ENCODE measurements around the gene GJA3. TPM values are rescaled to one million over a fixed set of nuclear protein-coding genes. Genes with fewer than 3 reads are reported as not detected.

Gene GJA3
- total and polyA plus RNA-seq, 4 donors = 0.02 to 0.31 (median 0.03) TPM; not detected in 1

DNA sequence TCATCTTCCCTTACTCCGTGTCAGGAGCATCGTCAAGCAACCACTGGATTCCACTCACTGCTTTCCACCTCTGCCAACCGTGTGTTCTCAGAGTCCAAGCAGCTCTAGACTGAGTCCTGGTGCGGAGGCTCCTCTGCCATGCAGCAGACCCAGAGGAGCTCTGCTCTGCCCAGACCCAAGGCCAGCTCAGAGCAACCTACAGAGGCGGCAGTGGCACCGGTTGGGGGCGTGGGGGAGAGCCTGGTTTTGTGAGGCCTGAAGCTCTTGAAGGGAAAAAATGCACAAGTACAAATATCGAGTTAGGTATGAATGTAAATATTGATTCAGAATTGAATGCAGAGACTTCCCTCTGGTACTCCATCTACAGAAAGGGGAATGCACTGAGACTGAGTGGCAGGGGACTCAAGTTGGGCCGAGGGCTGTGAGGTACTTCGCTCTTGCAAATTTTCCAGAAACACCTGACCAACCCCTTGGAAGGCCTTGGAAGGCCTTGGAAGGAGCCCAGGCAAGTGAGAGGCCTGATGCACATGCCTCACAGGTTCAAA is 46.7 kb downstream of the GJA3 start:
- WGBS, 2 donors = 69 to 78% methylated on average over 10 of the region's 10 CpGs
- Histone ChIP-seq H3K4me1 (ENCODE audit: control insufficient read depth in 5 of 5, insufficient read depth in 5 of 5, low read length in 5 of 5) (peaks cover 0 to 6% (median 3%) of the 10 kb centered on the region in 5 donors), H3K27ac (ENCODE audit: low read depth in 1 of 2, low read length in 1 of 2) (no peak overlapping the region), H3K36me3 (ENCODE audit: control insufficient read depth in 4 of 4, insufficient read depth in 4 of 4, low read length in 4 of 4) (no peaks in the 10 kb centered on the region), H3K9me3 (ENCODE audit: control insufficient read depth in 4 of 4, insufficient read depth in 3 of 4, low read length in 3 of 4) (peaks cover 0 to 2% (median 0%) of the 10 kb centered on the region in 4 donors), H3K9ac (ENCODE audit: insufficient read depth in 1 of 2, low read length in 2 of 2) (no peak overlapping the region), H3K4me3 (no peak overlapping the region), H3K27me3 (ENCODE audit: control insufficient read depth in 3 of 3, insufficient read depth in 3 of 3, low read length in 2 of 3) (no peaks in the 10 kb centered on the region)
- DNase-seq (peak; percentile 57 to 81 (median 60)), ATAC-seq (ENCODE audit: insufficient read depth, low FRiP score) (no peak)
- TF ChIP-seq, protein P1, sequence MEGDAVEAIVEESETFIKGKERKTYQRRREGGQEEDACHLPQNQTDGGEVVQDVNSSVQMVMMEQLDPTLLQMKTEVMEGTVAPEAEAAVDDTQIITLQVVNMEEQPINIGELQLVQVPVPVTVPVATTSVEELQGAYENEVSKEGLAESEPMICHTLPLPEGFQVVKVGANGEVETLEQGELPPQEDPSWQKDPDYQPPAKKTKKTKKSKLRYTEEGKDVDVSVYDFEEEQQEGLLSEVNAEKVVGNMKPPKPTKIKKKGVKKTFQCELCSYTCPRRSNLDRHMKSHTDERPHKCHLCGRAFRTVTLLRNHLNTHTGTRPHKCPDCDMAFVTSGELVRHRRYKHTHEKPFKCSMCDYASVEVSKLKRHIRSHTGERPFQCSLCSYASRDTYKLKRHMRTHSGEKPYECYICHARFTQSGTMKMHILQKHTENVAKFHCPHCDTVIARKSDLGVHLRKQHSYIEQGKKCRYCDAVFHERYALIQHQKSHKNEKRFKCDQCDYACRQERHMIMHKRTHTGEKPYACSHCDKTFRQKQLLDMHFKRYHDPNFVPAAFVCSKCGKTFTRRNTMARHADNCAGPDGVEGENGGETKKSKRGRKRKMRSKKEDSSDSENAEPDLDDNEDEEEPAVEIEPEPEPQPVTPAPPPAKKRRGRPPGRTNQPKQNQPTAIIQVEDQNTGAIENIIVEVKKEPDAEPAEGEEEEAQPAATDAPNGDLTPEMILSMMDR (IDR thresholded peaks at IDR 0.05; ENCODE audit: control extremely low read depth, extremely low read depth) = no peak

DNA sequence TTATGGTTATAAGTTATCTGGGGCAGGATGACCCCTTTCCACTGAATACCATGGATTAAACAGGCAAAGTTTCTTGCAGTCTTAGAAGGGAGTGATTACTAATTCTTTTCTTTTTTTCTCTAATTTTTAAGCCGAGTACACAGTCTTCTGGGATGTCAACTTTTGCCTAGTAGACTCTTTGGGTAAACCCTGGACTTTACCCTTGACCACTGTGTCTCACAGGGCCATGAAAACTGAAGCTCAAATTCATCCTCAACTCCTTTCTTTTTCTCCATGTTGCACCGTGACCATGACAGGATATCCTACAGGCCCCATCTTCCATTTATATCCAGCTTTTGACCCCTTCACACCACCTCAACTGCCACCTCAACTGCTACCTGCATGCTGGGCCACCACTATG is 51.8 kb downstream of the GJA3 start:
- ATAC-seq (ENCODE audit: insufficient read depth, low FRiP score) (no peak), DNase-seq (no peak)
- TF ChIP-seq, protein P1 (IDR thresholded peaks at IDR 0.05; ENCODE audit: control extremely low read depth, extremely low read depth) = no peak
- H3K27ac ChIP-seq (ENCODE audit: low read depth in 1 of 2, low read length in 1 of 2) = no peak overlapping the region
- whole genome bisulfite sequencing, 2 donors = 80 to 95% methylated on average over 2 of the region's 2 CpGs
- peaks cover 0 to 6% (median 0%) of the 10 kb centered on the region in 5 donors for H3K4me1 ChIP-seq (ENCODE audit: control insufficient read depth in 5 of 5, insufficient read depth in 5 of 5, low read length in 5 of 5)
- H3K4me3 ChIP-seq = no peak overlapping the region
- no peaks in the 10 kb centered on the region for H3K27me3 ChIP-seq (ENCODE audit: control insufficient read depth in 3 of 3, insufficient read depth in 3 of 3, low read length in 2 of 3)
- no peak overlapping the region for H3K9ac ChIP-seq (ENCODE audit: insufficient read depth in 1 of 2, low read length in 2 of 2)
- no peaks in the 10 kb centered on the region for H3K9me3 ChIP-seq (ENCODE audit: control insufficient read depth in 4 of 4, insufficient read depth in 3 of 4, low read length in 3 of 4)
- no peaks in the 10 kb centered on the region for H3K36me3 ChIP-seq (ENCODE audit: control insufficient read depth in 4 of 4, insufficient read depth in 4 of 4, low read length in 4 of 4)

DNA sequence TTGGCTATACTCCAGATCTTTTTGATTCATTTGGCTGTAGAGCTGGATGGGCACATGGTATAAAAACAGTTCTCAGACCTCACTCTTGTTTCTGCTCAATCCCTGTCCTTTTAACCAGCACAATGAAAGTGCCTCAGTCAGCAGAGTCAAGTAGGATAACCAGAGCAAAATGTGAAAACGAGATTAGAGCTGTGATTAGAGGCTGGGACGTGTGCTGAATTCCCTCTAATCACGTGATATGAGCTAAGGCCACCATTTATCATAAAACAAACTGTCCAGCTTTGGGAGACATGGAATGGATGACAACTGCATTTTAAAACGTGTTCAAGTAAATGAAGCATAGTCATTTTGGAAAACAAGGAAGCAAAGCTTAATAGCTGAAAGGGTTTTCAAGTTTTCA is 54.1 kb downstream of the GJA3 start:
- H3K27me3 ChIP-seq (ENCODE audit: control insufficient read depth in 3 of 3, insufficient read depth in 3 of 3, low read length in 2 of 3) = no peaks in the 10 kb centered on the region
- DNase-seq (peak in 2 of 3 donors; percentile 40 to 60), ATAC-seq (ENCODE audit: insufficient read depth, low FRiP score) (no peak)
- H3K9ac ChIP-seq (ENCODE audit: insufficient read depth in 1 of 2, low read length in 2 of 2) = no peak overlapping the region
- no peaks in the 10 kb centered on the region for H3K36me3 ChIP-seq (ENCODE audit: control insufficient read depth in 4 of 4, insufficient read depth in 4 of 4, low read length in 4 of 4)
- H3K27ac ChIP-seq (ENCODE audit: low read depth in 1 of 2, low read length in 1 of 2) = no peak overlapping the region
- H3K4me3 ChIP-seq = no peak overlapping the region
- no peaks in the 10 kb centered on the region for H3K9me3 ChIP-seq (ENCODE audit: control insufficient read depth in 4 of 4, insufficient read depth in 3 of 4, low read length in 3 of 4)
- 21 to 43% methylated on average over 4 of the region's 4 CpGs for WGBS, 2 donors
- TF ChIP-seq, protein P1 (IDR thresholded peaks at IDR 0.05; ENCODE audit: control extremely low read depth, extremely low read depth) = no peak
- H3K4me1 ChIP-seq (ENCODE audit: control insufficient read depth in 5 of 5, insufficient read depth in 5 of 5, low read length in 5 of 5) = peaks cover 0 to 11% (median 5%) of the 10 kb centered on the region in 5 donors
